HCT116 (cell line): ENCODE measurements around the gene PATE3. TPM values are rescaled to one million over a fixed set of nuclear protein-coding genes. Genes with fewer than 3 reads are reported as not detected.

Experiments used
- ATAC-seq: fragments of 200-7000 bp; cut with Tn5 transposase; 2 replicates; pipeline ENCODE4 v1.9.1; 2020; ENCODE audit warnings: mild to moderate bottlenecking, moderate library complexity
- BruUV-seq: library from RNA; stranded (reverse); fragments of 400-500 nt; replicated peaks from 2 replicates; lab custom pipeline; 2021; lab: Mats Ljungman, UMichigan
- CTCF ChIA-PET: fragments of 300-600 bp; sonication (Branson Sonifier 250); formaldehyde crosslinking; loops from one replicate; lab custom pipeline; 2021; ENCODE audit warnings: antibody characterized with exemption; lab: Charles Lee
- POLR2A ChIA-PET: fragments of 300-600, 350-600 bp; sonication (Branson Sonifier 250); formaldehyde crosslinking; loops from one replicate; lab custom pipeline; 2021; ENCODE audit warnings: antibody characterized with exemption; lab: Charles Lee
- RAD21 ChIA-PET, 2 experiments: fragments of 300-600 bp; sonication (Branson Sonifier 250); formaldehyde crosslinking; loops; one replicate each; lab custom pipeline; 2023; ENCODE audit warnings: low total read pairs in 2 of 2; ENCODE audit not compliant: uncharacterized antibody in 2 of 2, unreplicated experiment in 2 of 2, low non-redundant PET in 1 of 2; lab: Charles Lee
- DNase-seq: peaks from one replicate; pipeline ENCODE4 v3.0.0-alpha.2; 2010; ENCODE audit warnings: low read depth, low spot score
- H2AFZ ChIP-seq: fragments of 200-600 bp; shearing (Covaris generic), sonication (generic); 2 replicates; pipeline ENCODE4 v1.6.1; 2017; ENCODE audit warnings: low read depth, mixed run types, mixed read lengths, antibody characterized with exemption, low read length; ENCODE audit not compliant: poor library complexity, severe bottlenecking
- H3K27ac ChIP-seq: 2 replicates; pipeline ENCODE4 v1.5.1; 2012; ENCODE audit warnings: low read depth, low read length
- H3K27me3 ChIP-seq: fragments of 200-600 bp; sonication (generic); 2 replicates; pipeline ENCODE4 v1.6.1; 2016; ENCODE audit warnings: mixed run types, low read length, mixed read lengths; ENCODE audit not compliant: insufficient read depth
- H3K36me3 ChIP-seq, 2 experiments: fragments of 200-500 bp in 1 of 2; fragments of 200-600 bp in 1 of 2; sonication (Bioruptor generic) in 1 of 2; sonication (generic) in 1 of 2; 2 replicates each; pipeline versions ENCODE4 v1.5.1 to v1.6.1; 2014 to 2016; ENCODE audit warnings: low read length in 2 of 2, inconsistent platforms in 1 of 2, mixed read lengths in 1 of 2, mixed run types in 1 of 2; ENCODE audit not compliant: insufficient read depth in 2 of 2, control insufficient read depth in 1 of 2
- H3K4me1 ChIP-seq, 2 experiments: fragments of 200-600 bp in 1 of 2; sonication (generic) in 1 of 2; 2 replicates each; pipeline versions ENCODE4 v1.5.1 to v1.6.1; 2012 to 2017; ENCODE audit warnings: low read length in 2 of 2, inconsistent platforms in 1 of 2, mild to moderate bottlenecking in 1 of 2, mixed read lengths in 1 of 2, mixed run types in 1 of 2, moderate library complexity in 1 of 2; ENCODE audit not compliant: insufficient read depth in 2 of 2, control insufficient read depth in 1 of 2
- H3K4me2 ChIP-seq: fragments of 200-600 bp; sonication (generic); 2 replicates; pipeline ENCODE4 v1.6.1; 2017; ENCODE audit warnings: mixed run types, low read length, mixed read lengths
- H3K4me3 ChIP-seq, 2 experiments: fragments of 200-600 bp in 1 of 2; sonication (generic) in 1 of 2; replicated peaks in 1 of 2; 2 replicates each; pipeline ENCODE4 v1.5.1; 2011 to 2016; ENCODE audit warnings: low read length in 2 of 2, control low read depth in 1 of 2, low read depth in 1 of 2, mild to moderate bottlenecking in 1 of 2, mixed read lengths in 1 of 2, mixed run types in 1 of 2
- H3K79me2 ChIP-seq: fragments of 200-600 bp; sonication (generic); 2 replicates; pipeline ENCODE4 v1.6.1; 2017; ENCODE audit warnings: mild to moderate bottlenecking, mixed run types, low read length, moderate library complexity, mixed read lengths; ENCODE audit not compliant: insufficient read depth
- H3K9ac ChIP-seq: fragments of 200-600 bp; sonication (generic); 2 replicates; pipeline ENCODE4 v1.6.1; 2016; ENCODE audit warnings: low read length, mixed read lengths
- H3K9me2 ChIP-seq: fragments of 200-600 bp; sonication (generic), shearing (Covaris generic); 2 replicates; pipeline ENCODE4 v1.6.1; 2017; ENCODE audit warnings: mixed run types, mild to moderate bottlenecking, moderate library complexity; ENCODE audit not compliant: insufficient read depth
- H3K9me3 ChIP-seq, 2 experiments: fragments of 200-500 bp in 1 of 2; fragments of 200-600 bp in 1 of 2; sonication (Bioruptor generic) in 1 of 2; sonication (generic) in 1 of 2; 2 replicates each; pipeline ENCODE4 v1.6.1; 2014 to 2017; ENCODE audit warnings: low read length in 2 of 2, mixed read lengths in 2 of 2, inconsistent platforms in 1 of 2, low read depth in 1 of 2, mild to moderate bottlenecking in 1 of 2, mixed run types in 1 of 2, moderate library complexity in 1 of 2; ENCODE audit not compliant: control insufficient read depth in 1 of 2, insufficient read depth in 1 of 2
- H4K20me1 ChIP-seq: fragments of 200-600 bp; sonication (generic), shearing (Covaris generic); 2 replicates; pipeline ENCODE4 v1.6.1; 2017; ENCODE audit warnings: mixed run types, mild to moderate bottlenecking, moderate library complexity; ENCODE audit not compliant: insufficient read depth
- ELF1 ChIP-seq: IDR thresholded peaks from 2 replicates; pipeline ENCODE4 v1.6.1; 2012; ENCODE audit warnings: low read depth, borderline replicate concordance
- EZH2 ChIP-seq: fragments of 200-600 bp; sonication (generic); IDR thresholded peaks from 2 replicates; pipeline ENCODE4 v1.6.1; 2017; ENCODE audit warnings: antibody characterized with exemption, mixed run types
- FOSL1 ChIP-seq: IDR thresholded peaks from 2 replicates; pipeline ENCODE4 v1.6.1; 2012; ENCODE audit warnings: low read depth
- POLR2AphosphoS5 ChIP-seq: IDR thresholded peaks from 2 replicates; pipeline ENCODE4 v1.6.1; 2011; ENCODE audit warnings: mild to moderate bottlenecking, low read depth, low read length, moderate library complexity
- TCF7L2 ChIP-seq: IDR thresholded peaks from 2 replicates; pipeline ENCODE4 v1.7.0; 2011; ENCODE audit warnings: borderline replicate concordance, inconsistent platforms; ENCODE audit not compliant: insufficient read depth, insufficient read length; ENCODE audit errors: extremely low read depth
- intact Hi-C: fragments of 100-400 bp; cut with micrococcal nuclease; formaldehyde crosslinking; loops from 2 replicates; pipeline ENCODE4 v1.10.0; 2022
- total RNA-seq: library from RNA; stranded (reverse); gene quantifications from one replicate; pipeline ENCODE4 v1.2.1, GENCODE V29; 2021; ENCODE audit not compliant: unreplicated experiment
- TF ChIP-seq, protein P1 (sequence below), 3 experiments: fragments of 200-600 bp in 1 of 3; sonication (generic) in 1 of 3; IDR thresholded peaks in 2 of 3; conservative IDR thresholded peaks in 1 of 3; 2 replicates each; pipeline ENCODE4 v1.5.1; 2012 to 2017; ENCODE audit warnings: low read depth in 2 of 3, low read length in 2 of 3, antibody characterized with exemption in 1 of 3, borderline replicate concordance in 1 of 3, control low read depth in 1 of 3, mild to moderate bottlenecking in 1 of 3, mixed read lengths in 1 of 3, mixed run types in 1 of 3, moderate library complexity in 1 of 3; ENCODE audit not compliant: insufficient read depth in 1 of 3
- TF ChIP-seq, protein P2 (sequence below): IDR thresholded peaks from 2 replicates; pipeline ENCODE4 v1.6.1; 2012
- TF ChIP-seq, protein P3 (sequence below): IDR thresholded peaks from 2 replicates; pipeline ENCODE4 v1.6.1; 2012; ENCODE audit warnings: low read depth
- TF ChIP-seq, protein P4 (sequence below): IDR thresholded peaks from 2 replicates; pipeline ENCODE4 v1.6.1; 2012

The PATE3 gene
- total RNA-seq, 1 experiment from 2014 or later, result not detected

DNA sequence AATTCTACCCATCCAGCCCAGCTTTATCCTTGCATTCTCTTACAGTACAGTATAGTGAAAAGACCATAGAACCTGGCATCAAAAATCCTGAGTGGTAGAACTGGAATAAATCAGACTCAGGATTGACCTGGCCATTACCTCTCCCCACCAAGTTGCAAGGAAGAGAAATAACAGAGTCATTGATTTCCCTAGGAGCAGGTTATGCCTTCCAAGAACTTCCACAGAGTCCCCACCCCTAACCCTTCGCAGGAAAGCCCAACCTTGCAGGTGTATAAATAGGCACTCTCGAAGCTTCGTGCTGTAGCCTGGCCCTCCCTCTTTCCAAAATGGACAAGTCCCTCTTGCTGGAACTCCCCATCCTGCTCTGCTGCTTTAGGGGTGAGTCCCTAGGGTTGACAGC lies 41.9 kb upstream of the PATE3 start, which contains the start of gene PATE1 (continued):
- TF ChIP-seq ELF1 (no peak), TCF7L2 (no peak), POLR2AphosphoS5 (no peak)

DNA sequence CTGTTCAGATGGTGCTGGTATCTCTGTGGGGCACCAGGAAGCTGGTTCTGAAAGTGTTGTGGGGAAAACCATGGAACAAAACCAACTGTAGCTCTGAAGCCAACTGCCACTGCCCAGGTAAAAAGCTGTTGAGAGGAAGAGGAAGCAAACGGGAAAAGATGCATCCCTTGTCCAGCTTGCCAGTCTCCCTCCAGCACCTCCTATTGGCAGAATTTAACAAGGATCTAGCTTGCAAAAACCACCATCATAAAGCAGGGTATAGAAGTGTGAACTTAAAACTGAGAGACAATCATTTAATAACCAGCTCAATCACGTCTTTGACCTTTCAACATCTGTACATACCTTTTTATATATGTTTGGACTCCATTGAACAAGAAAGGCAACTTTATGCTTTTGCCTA lies 37.3 kb upstream of the PATE3 start:
- H3K4me1 ChIP-seq, result no peaks in the 10 kb centered on the region
- TF ChIP-seq, protein P1, sequence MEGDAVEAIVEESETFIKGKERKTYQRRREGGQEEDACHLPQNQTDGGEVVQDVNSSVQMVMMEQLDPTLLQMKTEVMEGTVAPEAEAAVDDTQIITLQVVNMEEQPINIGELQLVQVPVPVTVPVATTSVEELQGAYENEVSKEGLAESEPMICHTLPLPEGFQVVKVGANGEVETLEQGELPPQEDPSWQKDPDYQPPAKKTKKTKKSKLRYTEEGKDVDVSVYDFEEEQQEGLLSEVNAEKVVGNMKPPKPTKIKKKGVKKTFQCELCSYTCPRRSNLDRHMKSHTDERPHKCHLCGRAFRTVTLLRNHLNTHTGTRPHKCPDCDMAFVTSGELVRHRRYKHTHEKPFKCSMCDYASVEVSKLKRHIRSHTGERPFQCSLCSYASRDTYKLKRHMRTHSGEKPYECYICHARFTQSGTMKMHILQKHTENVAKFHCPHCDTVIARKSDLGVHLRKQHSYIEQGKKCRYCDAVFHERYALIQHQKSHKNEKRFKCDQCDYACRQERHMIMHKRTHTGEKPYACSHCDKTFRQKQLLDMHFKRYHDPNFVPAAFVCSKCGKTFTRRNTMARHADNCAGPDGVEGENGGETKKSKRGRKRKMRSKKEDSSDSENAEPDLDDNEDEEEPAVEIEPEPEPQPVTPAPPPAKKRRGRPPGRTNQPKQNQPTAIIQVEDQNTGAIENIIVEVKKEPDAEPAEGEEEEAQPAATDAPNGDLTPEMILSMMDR (IDR thresholded peaks at IDR 0.05 in 2 of 3, conservative IDR thresholded peaks at IDR 0.05 in 1 of 3; ENCODE audit: borderline replicate concordance in 1 of 3, insufficient read depth in 1 of 3, low read depth in 2 of 3, low read length in 2 of 3), result peak; percentile 4 to 39 (median 33); a peak in 4 of 6 replicates
- TF ChIP-seq TCF7L2, result no peak
- ATAC-seq, result peak; percentile 63; the same call in 1 of the 2 replicates

DNA sequence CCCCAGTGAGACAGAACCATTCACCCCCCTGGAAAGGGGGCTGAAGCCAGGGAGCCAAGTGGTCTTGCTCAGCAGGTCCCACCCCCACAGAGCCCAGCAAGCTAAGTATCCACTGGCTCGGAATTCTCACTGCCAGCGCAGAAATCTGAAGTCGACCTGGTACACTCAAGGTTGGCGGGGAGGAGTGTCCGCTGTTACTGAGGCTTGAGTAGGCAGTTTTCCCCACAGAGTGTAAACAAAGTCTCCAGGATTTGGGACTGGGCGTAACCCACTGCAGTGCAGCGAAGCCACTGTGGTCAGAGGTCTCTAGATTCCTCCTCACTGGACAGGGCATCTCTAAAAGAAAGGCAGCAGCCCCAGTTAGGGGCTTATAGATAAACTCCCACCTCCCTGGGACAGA lies 31.9 kb upstream of the PATE3 start:
- no peak for TF ChIP-seq FOSL1
- TF ChIP-seq, protein P2, sequence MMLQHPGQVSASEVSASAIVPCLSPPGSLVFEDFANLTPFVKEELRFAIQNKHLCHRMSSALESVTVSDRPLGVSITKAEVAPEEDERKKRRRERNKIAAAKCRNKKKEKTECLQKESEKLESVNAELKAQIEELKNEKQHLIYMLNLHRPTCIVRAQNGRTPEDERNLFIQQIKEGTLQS, result no peak
- TF ChIP-seq, protein P3, sequence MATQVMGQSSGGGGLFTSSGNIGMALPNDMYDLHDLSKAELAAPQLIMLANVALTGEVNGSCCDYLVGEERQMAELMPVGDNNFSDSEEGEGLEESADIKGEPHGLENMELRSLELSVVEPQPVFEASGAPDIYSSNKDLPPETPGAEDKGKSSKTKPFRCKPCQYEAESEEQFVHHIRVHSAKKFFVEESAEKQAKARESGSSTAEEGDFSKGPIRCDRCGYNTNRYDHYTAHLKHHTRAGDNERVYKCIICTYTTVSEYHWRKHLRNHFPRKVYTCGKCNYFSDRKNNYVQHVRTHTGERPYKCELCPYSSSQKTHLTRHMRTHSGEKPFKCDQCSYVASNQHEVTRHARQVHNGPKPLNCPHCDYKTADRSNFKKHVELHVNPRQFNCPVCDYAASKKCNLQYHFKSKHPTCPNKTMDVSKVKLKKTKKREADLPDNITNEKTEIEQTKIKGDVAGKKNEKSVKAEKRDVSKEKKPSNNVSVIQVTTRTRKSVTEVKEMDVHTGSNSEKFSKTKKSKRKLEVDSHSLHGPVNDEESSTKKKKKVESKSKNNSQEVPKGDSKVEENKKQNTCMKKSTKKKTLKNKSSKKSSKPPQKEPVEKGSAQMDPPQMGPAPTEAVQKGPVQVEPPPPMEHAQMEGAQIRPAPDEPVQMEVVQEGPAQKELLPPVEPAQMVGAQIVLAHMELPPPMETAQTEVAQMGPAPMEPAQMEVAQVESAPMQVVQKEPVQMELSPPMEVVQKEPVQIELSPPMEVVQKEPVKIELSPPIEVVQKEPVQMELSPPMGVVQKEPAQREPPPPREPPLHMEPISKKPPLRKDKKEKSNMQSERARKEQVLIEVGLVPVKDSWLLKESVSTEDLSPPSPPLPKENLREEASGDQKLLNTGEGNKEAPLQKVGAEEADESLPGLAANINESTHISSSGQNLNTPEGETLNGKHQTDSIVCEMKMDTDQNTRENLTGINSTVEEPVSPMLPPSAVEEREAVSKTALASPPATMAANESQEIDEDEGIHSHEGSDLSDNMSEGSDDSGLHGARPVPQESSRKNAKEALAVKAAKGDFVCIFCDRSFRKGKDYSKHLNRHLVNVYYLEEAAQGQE, result no peak
- no peak for TF ChIP-seq EZH2
- TF ChIP-seq, protein P4, sequence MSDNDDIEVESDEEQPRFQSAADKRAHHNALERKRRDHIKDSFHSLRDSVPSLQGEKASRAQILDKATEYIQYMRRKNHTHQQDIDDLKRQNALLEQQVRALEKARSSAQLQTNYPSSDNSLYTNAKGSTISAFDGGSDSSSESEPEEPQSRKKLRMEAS, result no peak
- TF ChIP-seq, all 23 proteins: peak for 0
- H3K4me2 ChIP-seq, result no peak overlapping the region
- no peak overlapping the region for H3K4me3 ChIP-seq
- no peaks in the 10 kb centered on the region for H3K79me2 ChIP-seq
- H3K4me1 ChIP-seq, result no peaks in the 10 kb centered on the region
- CTCF ChIA-PET, result no interaction called here
- no peaks in the 10 kb centered on the region for H3K36me3 ChIP-seq
- H4K20me1 ChIP-seq, result no peaks in the 10 kb centered on the region
- no TSS peak for BruUV-seq
- POLR2A ChIA-PET, result no interaction called here
- no peaks in the 10 kb centered on the region for H3K9me2 ChIP-seq
- RAD21 ChIA-PET, result no interaction called here
- H3K9ac ChIP-seq, result no peak overlapping the region
- intact Hi-C loops, result no loop called here
- no peak overlapping the region for H2AFZ ChIP-seq
- peaks cover 49% of the 10 kb centered on the region for H3K27me3 ChIP-seq
- no peak for DNase-seq
- H3K9me3 ChIP-seq, result no peaks in the 10 kb centered on the region
- no peak for ATAC-seq
- no peak overlapping the region for H3K27ac ChIP-seq

More for the DNA sequence above, 37.3 kb upstream of the PATE3 start:
- CTCF ChIA-PET, result interaction anchor here (0.7 kb wide), 1 partner anchor 96 kb away, joined by 3 read pairs; no protein-coding TSS in a partner anchor
- POLR2A ChIA-PET, result no interaction called here
- H3K79me2 ChIP-seq, result no peaks in the 10 kb centered on the region
- RAD21 ChIA-PET, result no interaction called here
- H3K36me3 ChIP-seq, result no peaks in the 10 kb centered on the region
- no peaks in the 10 kb centered on the region for H3K9me2 ChIP-seq
- no peak overlapping the region for H3K9ac ChIP-seq
- peaks cover 84% of the 10 kb centered on the region for H3K27me3 ChIP-seq
- H3K9me3 ChIP-seq, result no peaks in the 10 kb centered on the region
- H3K4me2 ChIP-seq, result no peak overlapping the region
- intact Hi-C loops, result no loop called here
- H3K27ac ChIP-seq, result no peak overlapping the region
- BruUV-seq, result no TSS peak
- no peak overlapping the region for H3K4me3 ChIP-seq
- no peak for DNase-seq
- no peaks in the 10 kb centered on the region for H4K20me1 ChIP-seq
- no peak overlapping the region for H2AFZ ChIP-seq
